ENCODE measurements around the gene FGF5. TPM values are rescaled to one million over a fixed set of nuclear protein-coding genes. Genes with fewer than 3 reads are reported as not detected.

Gene FGF5
- total RNA-seq, 1 experiment from 2014 or later = not detected

GRCh38 chr4:80307183-80307735 lies 40.8 kb downstream of the FGF5 start:
- H3K9ac ChIP-seq (ENCODE audit: low read length) = no peak overlapping the region
- RAD21 ChIA-PET (ENCODE audit: low non-redundant PET in 1 of 2, low total read pairs in 2 of 2, uncharacterized antibody in 2 of 2, unreplicated experiment in 2 of 2) = no interaction called here

GRCh38 chr4:80307774-80308465 lies 41.5 kb downstream of the FGF5 start:
- no peaks in the 10 kb centered on the region for H3K36me3 ChIP-seq (ENCODE audit: control insufficient read depth in 1 of 2, insufficient read depth in 2 of 2, low read length in 2 of 2)
- ATAC-seq = no peak
- no peak for DNase-seq (ENCODE audit: low read depth, low spot score)
- H3K4me2 ChIP-seq (ENCODE audit: low read length) = no peak overlapping the region
- no peak overlapping the region for H3K9ac ChIP-seq (ENCODE audit: low read length)
- ChIA-PET CTCF (interaction anchor here (0.9 kb wide), 1 partner anchor 89 kb away, joined by 3 read pairs; no protein-coding TSS in a partner anchor), RAD21 (ENCODE audit: low non-redundant PET in 1 of 2, low total read pairs in 2 of 2, uncharacterized antibody in 2 of 2, unreplicated experiment in 2 of 2) (no interaction called here), POLR2A (no interaction called here)
- H3K27ac ChIP-seq (ENCODE audit: low read depth, low read length) = no peak overlapping the region
- no peaks in the 10 kb centered on the region for H3K4me1 ChIP-seq (ENCODE audit: control insufficient read depth in 1 of 2, insufficient read depth in 2 of 2, low read length in 2 of 2)
- H3K9me2 ChIP-seq (ENCODE audit: insufficient read depth) = no peaks in the 10 kb centered on the region
- H3K4me3 ChIP-seq (replicated peaks in 1 of 2; ENCODE audit: low read depth in 1 of 2, low read length in 2 of 2) = no peak overlapping the region
- H3K79me2 ChIP-seq (ENCODE audit: insufficient read depth, low read length) = no peaks in the 10 kb centered on the region
- no TSS peak for BruUV-seq (replicated peaks)
- H3K9me3 ChIP-seq (ENCODE audit: control insufficient read depth in 1 of 2, insufficient read depth in 1 of 2, low read depth in 1 of 2, low read length in 2 of 2) = no peaks in the 10 kb centered on the region
- peaks cover 70% of the 10 kb centered on the region for H3K27me3 ChIP-seq (ENCODE audit: insufficient read depth, low read length)
- intact Hi-C loops (cut with micrococcal nuclease) = no loop called here
- no peak overlapping the region for H2AFZ ChIP-seq (ENCODE audit: low read depth, low read length, poor library complexity, severe bottlenecking)
- no peaks in the 10 kb centered on the region for H4K20me1 ChIP-seq (ENCODE audit: insufficient read depth)
- TF ChIP-seq, protein P1, sequence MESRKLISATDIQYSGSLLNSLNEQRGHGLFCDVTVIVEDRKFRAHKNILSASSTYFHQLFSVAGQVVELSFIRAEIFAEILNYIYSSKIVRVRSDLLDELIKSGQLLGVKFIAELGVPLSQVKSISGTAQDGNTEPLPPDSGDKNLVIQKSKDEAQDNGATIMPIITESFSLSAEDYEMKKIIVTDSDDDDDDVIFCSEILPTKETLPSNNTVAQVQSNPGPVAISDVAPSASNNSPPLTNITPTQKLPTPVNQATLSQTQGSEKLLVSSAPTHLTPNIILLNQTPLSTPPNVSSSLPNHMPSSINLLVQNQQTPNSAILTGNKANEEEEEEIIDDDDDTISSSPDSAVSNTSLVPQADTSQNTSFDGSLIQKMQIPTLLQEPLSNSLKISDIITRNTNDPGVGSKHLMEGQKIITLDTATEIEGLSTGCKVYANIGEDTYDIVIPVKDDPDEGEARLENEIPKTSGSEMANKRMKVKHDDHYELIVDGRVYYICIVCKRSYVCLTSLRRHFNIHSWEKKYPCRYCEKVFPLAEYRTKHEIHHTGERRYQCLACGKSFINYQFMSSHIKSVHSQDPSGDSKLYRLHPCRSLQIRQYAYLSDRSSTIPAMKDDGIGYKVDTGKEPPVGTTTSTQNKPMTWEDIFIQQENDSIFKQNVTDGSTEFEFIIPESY (IDR thresholded peaks at IDR 0.05; ENCODE audit: extremely low read depth, insufficient replicate concordance, low read length) = no peak
- TF ChIP-seq POLR2A (IDR thresholded peaks at IDR 0.05; ENCODE audit: borderline replicate concordance, extremely low read depth, insufficient read depth, insufficient read length) (no peak), POLR2AphosphoS5 (IDR thresholded peaks at IDR 0.05; ENCODE audit: low read depth, low read length) (no peak), SRF (IDR thresholded peaks at IDR 0.05; ENCODE audit: low read depth) (no peak), EZH2phosphoT487 (IDR thresholded peaks at IDR 0.05; ENCODE audit: borderline replicate concordance) (no peak), MAX (IDR thresholded peaks at IDR 0.05) (no peak), SIN3A (IDR thresholded peaks at IDR 0.05; ENCODE audit: low read depth) (no peak), ZNF274 (IDR thresholded peaks at IDR 0.05; ENCODE audit: low read depth, low read length) (no peak), CBX3 (IDR thresholded peaks at IDR 0.05; ENCODE audit: low read depth) (no peak), ZFX (IDR thresholded peaks at IDR 0.05) (no peak), TCF7L2 (IDR thresholded peaks at IDR 0.05; ENCODE audit: borderline replicate concordance, extremely low read depth, insufficient read depth, insufficient read length) (no peak), FOSL1 (IDR thresholded peaks at IDR 0.05; ENCODE audit: low read depth) (no peak)
- TF ChIP-seq, protein P2, sequence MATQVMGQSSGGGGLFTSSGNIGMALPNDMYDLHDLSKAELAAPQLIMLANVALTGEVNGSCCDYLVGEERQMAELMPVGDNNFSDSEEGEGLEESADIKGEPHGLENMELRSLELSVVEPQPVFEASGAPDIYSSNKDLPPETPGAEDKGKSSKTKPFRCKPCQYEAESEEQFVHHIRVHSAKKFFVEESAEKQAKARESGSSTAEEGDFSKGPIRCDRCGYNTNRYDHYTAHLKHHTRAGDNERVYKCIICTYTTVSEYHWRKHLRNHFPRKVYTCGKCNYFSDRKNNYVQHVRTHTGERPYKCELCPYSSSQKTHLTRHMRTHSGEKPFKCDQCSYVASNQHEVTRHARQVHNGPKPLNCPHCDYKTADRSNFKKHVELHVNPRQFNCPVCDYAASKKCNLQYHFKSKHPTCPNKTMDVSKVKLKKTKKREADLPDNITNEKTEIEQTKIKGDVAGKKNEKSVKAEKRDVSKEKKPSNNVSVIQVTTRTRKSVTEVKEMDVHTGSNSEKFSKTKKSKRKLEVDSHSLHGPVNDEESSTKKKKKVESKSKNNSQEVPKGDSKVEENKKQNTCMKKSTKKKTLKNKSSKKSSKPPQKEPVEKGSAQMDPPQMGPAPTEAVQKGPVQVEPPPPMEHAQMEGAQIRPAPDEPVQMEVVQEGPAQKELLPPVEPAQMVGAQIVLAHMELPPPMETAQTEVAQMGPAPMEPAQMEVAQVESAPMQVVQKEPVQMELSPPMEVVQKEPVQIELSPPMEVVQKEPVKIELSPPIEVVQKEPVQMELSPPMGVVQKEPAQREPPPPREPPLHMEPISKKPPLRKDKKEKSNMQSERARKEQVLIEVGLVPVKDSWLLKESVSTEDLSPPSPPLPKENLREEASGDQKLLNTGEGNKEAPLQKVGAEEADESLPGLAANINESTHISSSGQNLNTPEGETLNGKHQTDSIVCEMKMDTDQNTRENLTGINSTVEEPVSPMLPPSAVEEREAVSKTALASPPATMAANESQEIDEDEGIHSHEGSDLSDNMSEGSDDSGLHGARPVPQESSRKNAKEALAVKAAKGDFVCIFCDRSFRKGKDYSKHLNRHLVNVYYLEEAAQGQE (IDR thresholded peaks at IDR 0.05; ENCODE audit: low read depth) = no peak

More at GRCh38 chr4:80307183-80307735, 40.8 kb downstream of the FGF5 start:
- ChIA-PET POLR2A (no interaction called here), CTCF (interaction anchor here (0.9 kb wide), 1 partner anchor 88 kb away, joined by 3 read pairs; no protein-coding TSS in a partner anchor)
- Histone ChIP-seq H3K4me3 (replicated peaks in 1 of 2; ENCODE audit: low read depth in 1 of 2, low read length in 2 of 2) (no peak overlapping the region), H2AFZ (ENCODE audit: low read depth, low read length, poor library complexity, severe bottlenecking) (no peak overlapping the region), H3K9me2 (ENCODE audit: insufficient read depth) (no peaks in the 10 kb centered on the region), H3K27ac (ENCODE audit: low read depth, low read length) (no peak overlapping the region), H3K4me2 (ENCODE audit: low read length) (no peak overlapping the region), H3K79me2 (ENCODE audit: insufficient read depth, low read length) (no peaks in the 10 kb centered on the region), H4K20me1 (ENCODE audit: insufficient read depth) (no peaks in the 10 kb centered on the region), H3K36me3 (ENCODE audit: control insufficient read depth in 1 of 2, insufficient read depth in 2 of 2, low read length in 2 of 2) (no peaks in the 10 kb centered on the region), H3K27me3 (ENCODE audit: insufficient read depth, low read length) (peaks cover 70% of the 10 kb centered on the region), H3K4me1 (ENCODE audit: control insufficient read depth in 1 of 2, insufficient read depth in 2 of 2, low read length in 2 of 2) (no peaks in the 10 kb centered on the region), H3K9me3 (ENCODE audit: control insufficient read depth in 1 of 2, insufficient read depth in 1 of 2, low read depth in 1 of 2, low read length in 2 of 2) (no peaks in the 10 kb centered on the region)
- TF ChIP-seq YY1 (IDR thresholded peaks at IDR 0.05; ENCODE audit: extremely low read depth, insufficient replicate concordance, low read depth, low read length) = no peak
- no peak for TF ChIP-seq POLR2AphosphoS5 (IDR thresholded peaks at IDR 0.05; ENCODE audit: low read depth, low read length)
- intact Hi-C loops (cut with micrococcal nuclease) = no loop called here
- no peak for ATAC-seq
- DNase-seq (ENCODE audit: low read depth, low spot score) = no peak
- no TSS peak for BruUV-seq (replicated peaks)
